GM23248 (cell line): ENCODE measurements around the gene CPT1C.

Source experiments
- EZH2 ChIP-seq: fragments of 200-600 bp; sonication (generic); IDR thresholded peaks from 2 replicates; pipeline ENCODE4 v1.6.1; 2018; ENCODE audit warnings: antibody characterized with exemption, mild to moderate bottlenecking; ENCODE audit not compliant: insufficient read depth, poor library complexity, severe bottlenecking
- EZH2phosphoT487 ChIP-seq: fragments of 200-600 bp; sonication (generic); IDR thresholded peaks from 2 replicates; pipeline ENCODE4 v1.6.1; 2018; ENCODE audit warnings: antibody characterized with exemption, moderate library complexity, mild to moderate bottlenecking, low read depth; ENCODE audit not compliant: insufficient read depth

GRCh38 chr19:49651820-49652550 is 38.9 kb upstream of the CPT1C start:
- TF ChIP-seq EZH2phosphoT487: no peak
- TF ChIP-seq EZH2: no peak
